Kidney glomerular epithelial cell (primary cell): Measurements from ENCODE around the gene ADCY3.
A peak's percentile ranks its signal among the peaks of the same experiment; 100 is the strongest.

Source experiments
- DNase-seq: peaks from one replicate; lab custom pipeline; 2025; lab: John Stamatoyannopoulos, UW

Gene ADCY3

GRCh38 chr2:24903161-24904103 is 16.6 kb downstream of the ADCY3 start:
- no peak for DNase-seq

GRCh38 chr2:24899361-24899910 is 20.6 kb downstream of the ADCY3 start:
- DNase-seq: no peak

GRCh38 chr2:24898122-24899109 is 21.6 kb downstream of the ADCY3 start:
- DNase-seq: no peak

GRCh38 chr2:24894750-24895149 is 25.3 kb downstream of the ADCY3 start:
- DNase-seq: no peak

- peak; percentile 3 for DNase-seq
Measured at GRCh38 chr2:24893934-24894333, 26.1 kb downstream of the ADCY3 start.

- DNase-seq: no peak
Measured at GRCh38 chr2:24892928-24893327, 27.1 kb downstream of the ADCY3 start.

GRCh38 chr2:24891201-24891600 is 28.8 kb downstream of the ADCY3 start:
- peak; percentile 3 for DNase-seq

GRCh38 chr2:24889221-24889620 is 30.8 kb downstream of the ADCY3 start:
- no peak for DNase-seq

- DNase-seq: no peak
Measured at GRCh38 chr2:24888177-24888576, 31.9 kb downstream of the ADCY3 start.

- DNase-seq: no peak
Measured at GRCh38 chr2:24887307-24887874, 32.6 kb downstream of the ADCY3 start.

- peak; percentile 9 for DNase-seq
Measured at GRCh38 chr2:24886691-24887304, 33.2 kb downstream of the ADCY3 start.

- no peak for DNase-seq
Measured at GRCh38 chr2:24886126-24886501, 33.9 kb downstream of the ADCY3 start.

GRCh38 chr2:24885221-24886125 is 34.6 kb downstream of the ADCY3 start:
- DNase-seq: no peak

- DNase-seq: peak; percentile 17
Measured at GRCh38 chr2:24883946-24884345, 36.1 kb downstream of the ADCY3 start.

GRCh38 chr2:24881623-24882022 is 38.4 kb downstream of the ADCY3 start:
- no peak for DNase-seq

- no peak for DNase-seq
Measured at GRCh38 chr2:24881158-24881557, 38.9 kb downstream of the ADCY3 start.

GRCh38 chr2:24878341-24878740 is 41.7 kb downstream of the ADCY3 start:
- DNase-seq: no peak

- DNase-seq: no peak
Measured at GRCh38 chr2:24877646-24878045, 42.4 kb downstream of the ADCY3 start.

GRCh38 chr2:24877067-24877466 is 43.0 kb downstream of the ADCY3 start:
- no peak for DNase-seq

GRCh38 chr2:24875901-24876300 is 44.1 kb downstream of the ADCY3 start:
- DNase-seq: no peak
